HG02759 (cell line): Measurements from ENCODE around the gene CDT1.

Experiments
- ATAC-seq: cut with Tn5 transposase; IDR thresholded peaks from one replicate; pipeline ENCODE4 v1.9.1; 2021; ENCODE audit warnings: mild to moderate bottlenecking, moderate library complexity; ENCODE audit not compliant: unreplicated experiment

CDT1 gene

GRCh38 chr16:88803264-88803987 is at the start of gene CDT1:
Gene CDT1, plus strand, starts transcription at chr16:88803789. Its CDS starts 43 bp downstream, at chr16:88803832.
- peak; percentile 71 for ATAC-seq

- no peak for ATAC-seq
Measured at GRCh38 chr16:88754109-88754911, 49.3 kb upstream of the CDT1 start.

- ATAC-seq = no peak
Measured at GRCh38 chr16:88754912-88755744, 48.5 kb upstream of the CDT1 start.

- ATAC-seq = no peak
Measured at GRCh38 chr16:88755745-88756443, 47.7 kb upstream of the CDT1 start.

- ATAC-seq = no peak
Measured at GRCh38 chr16:88758227-88758943, 45.2 kb upstream of the CDT1 start.

GRCh38 chr16:88758944-88759244 is 44.7 kb upstream of the CDT1 start:
- no peak for ATAC-seq

- ATAC-seq = no peak
Measured at GRCh38 chr16:88759245-88759975, 44.2 kb upstream of the CDT1 start.

- ATAC-seq = no peak
Measured at GRCh38 chr16:88759976-88760350, 43.6 kb upstream of the CDT1 start.

- ATAC-seq = no peak
Measured at GRCh38 chr16:88760424-88761142, 43.0 kb upstream of the CDT1 start.

- ATAC-seq = no peak
Measured at GRCh38 chr16:88761143-88761534, 42.5 kb upstream of the CDT1 start.

- ATAC-seq = no peak
Measured at GRCh38 chr16:88761830-88762229, 41.8 kb upstream of the CDT1 start.

- no peak for ATAC-seq
Measured at GRCh38 chr16:88762258-88762870, 41.2 kb upstream of the CDT1 start.

GRCh38 chr16:88762941-88763340 is 40.6 kb upstream of the CDT1 start:
- ATAC-seq = no peak

GRCh38 chr16:88763502-88764053 is 40.0 kb upstream of the CDT1 start:
- ATAC-seq = no peak

GRCh38 chr16:88764080-88764479 is 39.5 kb upstream of the CDT1 start:
- no peak for ATAC-seq

- ATAC-seq = no peak
Measured at GRCh38 chr16:88764913-88765349, 38.7 kb upstream of the CDT1 start.

- ATAC-seq = no peak
Measured at GRCh38 chr16:88766975-88767374, 36.6 kb upstream of the CDT1 start.

- no peak for ATAC-seq
Measured at GRCh38 chr16:88767546-88768070, 36.0 kb upstream of the CDT1 start.
